ENCODE measurements around the gene TOM1L2. TPM values are rescaled to one million over a fixed set of nuclear protein-coding genes. Genes with fewer than 3 reads are reported as not detected.
A peak's percentile ranks its signal among the peaks of the same experiment; 100 is the strongest.

Gene TOM1L2
- polyA plus RNA-seq, 1 donor from 2014 or later: 40.9 TPM

GRCh38 chr17:17938388-17939107 is 33.7 kb downstream of the TOM1L2 start:
- H3K4me2 ChIP-seq (ENCODE audit: low read length): peak overlapping the region; percentile 36
- no peaks in the 10 kb centered on the region for H3K36me3 ChIP-seq (ENCODE audit: insufficient read depth, low read length)
- TF ChIP-seq RAD21 (conservative IDR thresholded peaks at IDR 0.05) (no peak), REST (IDR thresholded peaks at IDR 0.05; ENCODE audit: borderline replicate concordance) (no peak)
- H3K4me3 ChIP-seq (ENCODE audit: low read length): peak overlapping the region; percentile 43
- no peak overlapping the region for H2AFZ ChIP-seq (ENCODE audit: low read depth, low read length)
- H3K27me3 ChIP-seq (ENCODE audit: insufficient read depth, low read depth, low read length): no peaks in the 10 kb centered on the region
- no peaks in the 10 kb centered on the region for H3K9me2 ChIP-seq (ENCODE audit: insufficient read depth, low read length)
- H3F3A ChIP-seq (ENCODE audit: insufficient read depth, low read length, poor library complexity, severe bottlenecking): no peaks in the 10 kb centered on the region
- no peaks in the 10 kb centered on the region for H3K9me3 ChIP-seq (ENCODE audit: low read length)
- peak overlapping the region; percentile 72 for H3K9ac ChIP-seq (ENCODE audit: low read length)
- peaks cover 20% of the 10 kb centered on the region for H3K79me2 ChIP-seq (replicated peaks; ENCODE audit: insufficient read depth, low read length)
- peak overlapping the region; percentile 97 for H3K27ac ChIP-seq (ENCODE audit: low read length)
- no peaks in the 10 kb centered on the region for H4K20me1 ChIP-seq (ENCODE audit: insufficient read depth)

- Histone ChIP-seq H2AFZ (ENCODE audit: low read depth, low read length) (no peak overlapping the region), H3K4me3 (ENCODE audit: low read length) (peak overlapping the region; percentile 43), H3K79me2 (replicated peaks; ENCODE audit: insufficient read depth, low read length) (peaks cover 22% of the 10 kb centered on the region), H3K9me2 (ENCODE audit: insufficient read depth, low read length) (no peaks in the 10 kb centered on the region), H3K36me3 (ENCODE audit: insufficient read depth, low read length) (no peaks in the 10 kb centered on the region), H3K4me2 (ENCODE audit: low read length) (peak overlapping the region; percentile 36), H3K27ac (ENCODE audit: low read length) (peak overlapping the region; percentile 97), H3F3A (ENCODE audit: insufficient read depth, low read length, poor library complexity, severe bottlenecking) (no peaks in the 10 kb centered on the region), H4K20me1 (ENCODE audit: insufficient read depth) (no peaks in the 10 kb centered on the region), H3K27me3 (ENCODE audit: insufficient read depth, low read depth, low read length) (no peaks in the 10 kb centered on the region), H3K9ac (ENCODE audit: low read length) (peak overlapping the region; percentile 72), H3K9me3 (ENCODE audit: low read length) (no peaks in the 10 kb centered on the region)
- TF ChIP-seq TAF1 (IDR thresholded peaks at IDR 0.05; ENCODE audit: low read depth): no peak
- no peak for TF ChIP-seq POLR2AphosphoS5 (IDR thresholded peaks at IDR 0.05)
- no peak for TF ChIP-seq EP300 (conservative IDR thresholded peaks at IDR 0.05; ENCODE audit: poor library complexity, severe bottlenecking)
Observed at GRCh38 chr17:17937958-17938357, 34.2 kb downstream of the TOM1L2 start.

GRCh38 chr17:17937201-17937853 is 34.9 kb downstream of the TOM1L2 start:
- H3K79me2 ChIP-seq (replicated peaks; ENCODE audit: insufficient read depth, low read length): peaks cover 21% of the 10 kb centered on the region
- no peaks in the 10 kb centered on the region for H4K20me1 ChIP-seq (ENCODE audit: insufficient read depth)
- H3K9me3 ChIP-seq (ENCODE audit: low read length): no peaks in the 10 kb centered on the region
- no peaks in the 10 kb centered on the region for H3K36me3 ChIP-seq (ENCODE audit: insufficient read depth, low read length)
- no peaks in the 10 kb centered on the region for H3F3A ChIP-seq (ENCODE audit: insufficient read depth, low read length, poor library complexity, severe bottlenecking)
- H3K9ac ChIP-seq (ENCODE audit: low read length): peak overlapping the region; percentile 72
- H3K27ac ChIP-seq (ENCODE audit: low read length): peak overlapping the region; percentile 97
- H3K4me2 ChIP-seq (ENCODE audit: low read length): peak overlapping the region; percentile 37
- no peaks in the 10 kb centered on the region for H3K9me2 ChIP-seq (ENCODE audit: insufficient read depth, low read length)
- H2AFZ ChIP-seq (ENCODE audit: low read depth, low read length): no peak overlapping the region
- TF ChIP-seq POLR2AphosphoS5 (IDR thresholded peaks at IDR 0.05) (peak; percentile 89), REST (IDR thresholded peaks at IDR 0.05; ENCODE audit: borderline replicate concordance) (peak; percentile 80), MXI1 (conservative IDR thresholded peaks at IDR 0.05; ENCODE audit: poor library complexity, severe bottlenecking) (peak; percentile 71), RAD21 (conservative IDR thresholded peaks at IDR 0.05) (peak; percentile 62), TAF1 (IDR thresholded peaks at IDR 0.05; ENCODE audit: low read depth) (peak; percentile 32), EZH2 (IDR thresholded peaks at IDR 0.05; ENCODE audit: borderline replicate concordance, insufficient read depth, low read length, poor library complexity, severe bottlenecking) (no peak), CTCF (IDR thresholded peaks at IDR 0.05; ENCODE audit: poor library complexity, severe bottlenecking) (peak; percentile 48), EP300 (conservative IDR thresholded peaks at IDR 0.05; ENCODE audit: poor library complexity, severe bottlenecking) (peak; percentile 92), SMC3 (conservative IDR thresholded peaks at IDR 0.05; ENCODE audit: poor library complexity) (peak; percentile 64)
- peak overlapping the region; percentile 43 for H3K4me3 ChIP-seq (ENCODE audit: low read length)
- H3K27me3 ChIP-seq (ENCODE audit: insufficient read depth, low read depth, low read length): no peaks in the 10 kb centered on the region

Measured in neural cell (in vitro differentiated cells).